GM19438 (cell line): ENCODE results near the gene AFG1L.
"Not testable (repeated sequence)": the region's sequence is repeated elsewhere in the genome, so short reads cannot be mapped to it uniquely, and the experiment has no call there.

Experiments used
- ATAC-seq: cut with Tn5 transposase; IDR thresholded peaks from one replicate; pipeline ENCODE4 v1.9.1; 2021; ENCODE audit warnings: low read depth; ENCODE audit not compliant: unreplicated experiment

AFG1L gene

GRCh38 chr6:108448481-108448880, 153.6 kb downstream of the AFG1L start:
- no peak for ATAC-seq

GRCh38 chr6:108449717-108450116, 154.9 kb downstream of the AFG1L start:
- not testable (repeated sequence) for ATAC-seq

- ATAC-seq = no peak
These were observed 157.0 kb downstream of the AFG1L start for GRCh38 chr6:108451816-108452215.

DNA sequence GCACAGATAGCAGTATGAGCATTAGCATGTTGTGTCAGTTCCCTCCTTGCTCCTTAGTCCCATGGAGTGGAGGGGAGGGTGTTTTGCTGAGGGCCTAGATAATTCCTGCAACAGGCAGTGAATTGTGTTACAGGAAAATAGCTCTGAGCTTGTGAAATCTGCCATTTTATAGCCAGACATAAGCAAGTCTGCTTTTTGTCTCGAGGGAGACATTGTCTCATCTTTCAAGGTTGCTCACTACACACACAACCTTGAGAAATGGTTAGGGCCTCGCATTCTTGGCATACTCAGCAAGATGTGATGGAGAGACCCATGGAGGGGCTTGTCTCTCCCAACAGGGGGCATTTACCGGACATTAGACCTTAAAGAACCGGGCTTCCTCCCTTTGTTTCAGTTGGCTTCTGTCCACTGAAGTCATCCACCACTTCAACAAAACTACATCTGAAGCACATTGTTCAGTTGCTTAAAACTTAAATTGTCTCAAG, 157.9 kb downstream of the AFG1L start:
- no peak for ATAC-seq

DNA sequence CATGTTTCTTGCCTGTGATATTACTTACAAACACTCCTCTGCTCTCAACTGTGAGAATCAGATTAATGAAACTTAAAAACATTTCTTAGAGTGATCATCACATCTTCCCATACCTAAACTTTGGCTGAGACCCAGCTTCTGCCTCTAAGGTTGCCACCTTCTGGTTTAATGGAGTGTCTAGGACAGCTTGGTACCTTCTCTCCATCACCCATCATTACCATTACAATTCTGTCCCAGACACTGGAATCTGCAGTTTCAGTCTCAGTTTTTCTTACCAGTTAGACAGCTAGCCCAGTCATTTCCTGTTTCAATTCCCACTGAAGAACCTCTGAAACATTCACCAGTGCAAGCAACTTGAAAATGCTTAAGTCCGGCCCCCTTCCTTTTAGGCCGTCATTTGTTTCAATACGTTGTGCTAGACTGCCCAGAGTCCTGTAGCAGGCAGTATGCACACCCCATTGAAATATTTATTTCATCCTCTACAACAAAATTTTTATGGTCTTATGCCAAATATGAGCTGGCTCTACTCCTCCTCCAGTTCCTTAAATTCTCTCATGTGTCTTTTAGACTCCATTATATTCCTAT, 158.8 kb downstream of the AFG1L start:
- ATAC-seq = no peak

DNA sequence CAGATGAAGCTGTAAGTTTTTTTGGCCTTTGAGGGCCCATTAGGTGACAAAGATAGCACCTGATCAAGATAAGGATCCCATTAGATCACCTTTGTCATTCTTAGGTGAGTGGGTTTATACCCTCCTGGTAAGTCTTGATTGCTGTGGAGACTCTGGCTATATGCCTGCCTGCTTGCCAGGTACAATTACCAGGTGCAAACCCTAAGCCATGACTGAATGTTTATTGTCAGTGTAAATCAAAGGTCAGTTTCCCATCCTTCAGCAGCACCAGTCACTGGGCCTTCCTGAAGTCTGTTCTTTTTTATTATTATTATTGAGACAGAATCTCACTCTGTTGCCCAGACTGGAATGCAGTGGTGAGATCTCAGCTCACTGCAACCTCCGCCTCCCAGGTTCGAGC, 159.5 kb downstream of the AFG1L start:
- no peak for ATAC-seq

DNA sequence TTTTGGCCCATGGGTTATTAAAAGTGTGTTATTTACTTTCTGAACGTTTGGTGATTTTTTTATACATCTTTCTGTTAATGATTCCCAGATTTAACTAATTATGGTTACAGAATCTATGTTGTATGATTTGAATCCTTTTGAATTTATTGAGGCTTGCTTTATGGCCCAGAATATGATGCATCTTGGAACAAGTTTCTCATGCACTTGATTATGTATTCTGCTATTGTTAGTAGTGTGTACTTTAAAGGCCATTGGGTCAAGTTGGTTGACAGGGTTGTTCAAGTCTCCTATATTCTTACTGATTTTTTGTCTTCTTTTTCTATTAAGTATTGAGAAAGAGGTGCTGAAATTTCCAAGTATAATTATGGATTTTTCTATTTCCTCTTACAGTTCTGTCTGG, 160.8 kb downstream of the AFG1L start:
- ATAC-seq = no peak

DNA sequence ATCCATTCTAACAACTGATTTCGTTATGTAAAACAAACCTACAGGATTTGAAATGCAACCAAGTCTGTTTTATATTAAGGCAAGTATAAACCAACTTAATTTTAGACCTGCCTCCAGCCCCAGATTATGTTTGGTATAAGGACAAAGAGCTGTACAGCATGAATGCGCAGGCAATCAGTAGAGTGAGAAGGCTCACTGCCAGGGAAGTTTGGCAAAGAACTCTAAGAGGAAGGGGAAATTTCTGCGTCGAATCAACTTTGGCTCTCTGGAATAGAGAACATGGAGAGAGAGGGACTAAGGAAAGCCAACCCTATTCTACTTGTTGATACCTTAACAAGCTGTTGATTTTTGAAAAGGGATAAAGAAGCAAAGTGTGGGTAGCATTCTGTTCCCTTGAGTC, 168.9 kb downstream of the AFG1L start:
- no peak for ATAC-seq

GRCh38 chr6:108464418-108465097, 169.7 kb downstream of the AFG1L start:
- no peak for ATAC-seq

DNA sequence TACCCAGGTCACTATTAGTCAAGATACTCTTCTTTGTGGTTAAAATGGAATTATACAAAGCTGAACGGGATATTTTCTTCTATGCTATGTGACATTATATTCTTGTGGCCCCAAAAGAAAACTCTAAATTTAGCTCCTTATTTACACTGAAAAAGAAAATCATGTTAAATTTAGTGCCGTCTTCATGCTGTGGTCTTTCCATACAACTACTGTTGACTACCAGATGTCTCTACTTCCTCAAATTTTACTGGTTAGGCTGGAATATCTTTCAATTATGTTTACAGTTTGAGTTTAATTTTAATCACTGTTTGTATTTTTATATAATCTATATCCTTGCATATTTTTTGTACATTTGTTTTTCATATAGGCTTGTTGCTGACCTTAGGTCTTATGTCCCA, 170.2 kb downstream of the AFG1L start:
- no peak for ATAC-seq

GRCh38 chr6:108468346-108468745, 173.5 kb downstream of the AFG1L start:
- no peak for ATAC-seq

DNA sequence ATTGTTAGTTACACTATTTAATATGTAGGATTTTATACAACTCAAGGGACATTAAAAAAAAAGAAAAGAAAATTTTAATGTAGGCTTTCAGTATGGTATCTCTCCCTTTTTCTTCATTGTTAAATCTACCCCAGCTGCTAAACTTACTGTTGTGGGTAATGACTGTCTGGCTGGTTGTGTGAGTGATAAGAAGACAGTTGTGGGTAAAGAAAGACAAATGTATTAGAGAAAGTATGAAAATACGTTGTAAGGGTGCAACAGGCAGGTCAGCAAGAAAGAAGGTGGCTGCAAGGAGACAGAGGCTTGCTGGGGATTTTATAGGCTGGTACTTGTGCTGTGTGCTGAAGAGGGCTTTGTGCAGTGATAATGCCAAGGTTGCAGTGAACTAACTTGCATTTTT, 174.5 kb downstream of the AFG1L start:
- no peak for ATAC-seq

DNA sequence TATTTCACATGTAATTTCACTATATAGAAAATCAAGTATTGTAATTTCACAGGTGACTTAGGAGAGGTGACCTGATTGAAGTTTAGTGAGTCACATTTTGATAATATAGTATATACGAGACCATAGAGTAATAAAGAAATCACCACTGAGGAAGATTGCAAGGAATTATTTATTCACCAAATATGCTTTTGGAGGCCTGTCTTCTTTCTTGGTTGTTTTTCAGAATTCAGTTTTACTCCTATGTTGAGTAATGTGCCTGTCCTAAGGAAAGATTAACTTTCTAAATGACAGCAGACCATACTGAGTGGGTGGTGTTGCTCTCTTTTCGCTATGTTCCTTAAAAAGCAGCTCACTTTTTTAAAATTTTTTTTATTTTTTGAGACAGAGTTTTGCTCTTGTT, 178.3 kb downstream of the AFG1L start:
- ATAC-seq = no peak

- ATAC-seq = no peak
These were observed 181.5 kb downstream of the AFG1L start for GRCh38 chr6:108476376-108476775.

DNA sequence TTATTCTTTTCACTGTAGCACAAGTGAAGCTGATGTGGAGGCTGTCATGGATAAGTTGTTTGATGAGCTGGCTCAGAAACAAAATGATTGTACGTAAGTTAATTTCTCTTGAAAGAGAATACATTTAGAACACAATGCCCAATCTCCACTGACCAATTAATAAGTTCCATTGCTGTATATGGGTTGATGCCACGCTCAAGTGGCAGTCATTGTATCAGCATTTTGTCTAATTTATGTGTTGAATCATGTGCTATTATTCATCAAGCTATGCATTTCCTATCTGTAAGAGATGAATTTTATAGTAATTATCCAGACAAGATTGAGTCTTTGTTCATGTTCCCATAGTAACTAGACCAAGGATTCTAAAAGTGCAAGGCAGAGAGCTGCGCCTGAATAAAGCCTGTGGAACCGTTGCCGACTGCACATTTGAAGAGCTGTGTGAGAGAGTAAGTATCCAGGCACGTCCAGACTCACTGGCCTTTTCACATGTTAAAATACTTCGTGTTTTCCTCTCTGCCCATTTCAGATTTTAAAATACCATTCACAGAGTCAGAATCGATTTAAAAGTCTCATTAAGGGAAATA, 182.1 kb downstream of the AFG1L start:
- ATAC-seq = no peak

GRCh38 chr6:108482559-108482958, 187.7 kb downstream of the AFG1L start:
- no peak for ATAC-seq

- ATAC-seq = no peak
These were observed 189.2 kb downstream of the AFG1L start for GRCh38 chr6:108484016-108484415.

GRCh38 chr6:108489699-108490098, 194.8 kb downstream of the AFG1L start:
- no peak for ATAC-seq

- no peak for ATAC-seq
These were observed 197.4 kb downstream of the AFG1L start for GRCh38 chr6:108492131-108492766.

GRCh38 chr6:108494434-108494833, 199.6 kb downstream of the AFG1L start:
- ATAC-seq = no peak

GRCh38 chr6:108497883-108498282, 203.0 kb downstream of the AFG1L start:
- no peak for ATAC-seq

DNA sequence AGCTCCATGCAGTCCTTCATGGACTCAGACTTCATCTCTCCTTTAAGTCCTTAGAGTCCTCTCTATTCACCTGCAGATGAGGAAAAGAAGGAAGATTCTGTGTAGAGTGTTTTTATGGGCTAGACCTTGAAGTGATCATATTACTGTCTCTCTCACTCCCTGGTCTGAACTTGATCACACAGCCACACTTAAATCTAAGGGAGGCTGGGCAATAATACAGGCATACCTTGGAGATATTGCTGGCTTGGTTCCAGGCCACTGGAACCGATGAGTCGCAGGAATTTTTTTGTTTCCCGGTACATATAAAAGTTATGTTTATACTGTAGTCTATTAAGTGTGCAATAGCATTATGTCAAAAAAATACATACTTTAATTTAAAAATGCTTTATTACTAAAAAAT, 206.7 kb downstream of the AFG1L start:
- no peak for ATAC-seq
